Spinal cord (tissue), 10 donors: ENCODE measurements around the gene UBXN1. TPM values are rescaled to one million over a fixed set of nuclear protein-coding genes. Genes with fewer than 3 reads are reported as not detected.
"Not testable (repeated sequence)": the region's sequence is repeated elsewhere in the genome, so short reads cannot be mapped to it uniquely, and the experiment has no call there.

Source experiments
- DNase-seq, 6 donors: peaks; one replicate each; pipeline versions ENCODE4 v3.0.0 to v3.0.0-alpha.2; 2013 to 2015; ENCODE audit warnings: low spot score in 6 of 6, low read depth in 4 of 6
- H3K27ac ChIP-seq: one replicate; pipeline ENCODE4 v1.5.1; 2013; ENCODE audit warnings: low read depth, low read length, control low read depth
- H3K27me3 ChIP-seq: one replicate; pipeline ENCODE4 v1.6.1; 2013; ENCODE audit warnings: low read length; ENCODE audit not compliant: control insufficient read depth, insufficient read depth
- H3K36me3 ChIP-seq: one replicate; pipeline ENCODE4 v1.6.1; 2013; ENCODE audit warnings: low read length; ENCODE audit not compliant: control insufficient read depth, insufficient read depth
- H3K4me1 ChIP-seq: one replicate; pipeline ENCODE4 v1.6.1; 2013; ENCODE audit warnings: low read length; ENCODE audit not compliant: control insufficient read depth, insufficient read depth
- H3K4me3 ChIP-seq: one replicate; pipeline ENCODE4 v1.5.1; 2013; ENCODE audit warnings: low read depth, low read length, control low read depth
- H3K9me3 ChIP-seq: one replicate; pipeline ENCODE4 v1.6.1; 2013; ENCODE audit warnings: low read length; ENCODE audit not compliant: control insufficient read depth, insufficient read depth
- WGBS: methylation state at CpG from one replicate; pipeline ENCODE4 v1.1.5; 2013; ENCODE audit warnings: missing lambda C conversion rate; ENCODE audit not compliant: insufficient coverage; 5-methylcytosine and 5-hydroxymethylcytosine counted together
- polyA plus RNA-seq, 2 donors: library from polyadenylated mRNA; unstranded; fragments of 120-200 nt; gene quantifications; one replicate each; pipeline ENCODE4 v1.2.1, GENCODE V29; 2013; ENCODE audit not compliant: insufficient read length in 2 of 2
- total RNA-seq, 2 donors: library from RNA; depleted of rRNA in 1 of 2; stranded (reverse); fragments of 120-200 nt in 1 of 2; fragments of >200 nt in 1 of 2; gene quantifications; one replicate each; pipeline versions ENCODE4 v1.2.3 to v1.2.4, GENCODE V29; 2013 to 2014
- donor health status: healthy.

The UBXN1 gene
- total and polyA plus RNA-seq, 4 donors, result 32.0 to 148 (median 115) TPM

GRCh38 chr11:62702246-62702645 is 23.4 kb upstream of the UBXN1 start:
- Histone ChIP-seq H3K9me3 (no peaks in the 10 kb centered on the region), H3K27me3 (no peaks in the 10 kb centered on the region), H3K4me1 (peaks cover 18% of the 10 kb centered on the region), H3K27ac (no peak overlapping the region), H3K36me3 (peaks cover 58% of the 10 kb centered on the region), H3K4me3 (no peak overlapping the region)
- 94% methylated on average over 3 of the region's 11 CpGs for WGBS
- no peak for DNase-seq

- H3K27me3 ChIP-seq, result no peaks in the 10 kb centered on the region
- H3K4me1 ChIP-seq, result peaks cover 7% of the 10 kb centered on the region
- H3K27ac ChIP-seq, result no peak overlapping the region
- H3K9me3 ChIP-seq, result no peaks in the 10 kb centered on the region
- no peak overlapping the region for H3K4me3 ChIP-seq
- 52% methylated on average over 12 of the region's 14 CpGs for WGBS
- peaks cover 64% of the 10 kb centered on the region for H3K36me3 ChIP-seq
- peak in 4 of 6 donors; percentile 47 to 89 (median 72) for DNase-seq
These were observed 15.7 kb upstream of the UBXN1 start for GRCh38 chr11:62694455-62695167.

- not testable (repeated sequence) for H3K4me1 ChIP-seq, DNase-seq, H3K4me3 ChIP-seq, H3K27me3 ChIP-seq, H3K27ac ChIP-seq, H3K9me3 ChIP-seq
- peaks cover 68% of the 10 kb centered on the region for H3K36me3 ChIP-seq
- WGBS, result no CpG with 5 or more reads among the region's 4 CpGs
These were observed 14.8 kb upstream of the UBXN1 start for GRCh38 chr11:62693624-62694023.

- peak in 1 of 6 donors; percentile 47 for DNase-seq
- peak within 1 kb of the TSS; percentile 12 for H3K4me3 ChIP-seq
- H3K27me3 ChIP-seq, result peaks cover 11% of the 10 kb centered on the region
- 62% methylated on average over 6 of the region's 11 CpGs for WGBS
- no peaks in the 10 kb centered on the region for H3K9me3 ChIP-seq
- H3K27ac ChIP-seq, result peak within 1 kb of the TSS; percentile 50
- H3K4me1 ChIP-seq, result peaks cover 10% of the 10 kb centered on the region
- H3K36me3 ChIP-seq, result peaks cover 57% of the 10 kb centered on the region
These were observed 10.7 kb upstream of the UBXN1 start, which contains the start of gene LRRN4CL for GRCh38 chr11:62689421-62690183. LRRN4CL (minus strand) TSS chr11:62689530; CDS start chr11:62688508, 1,022 bp downstream.

- Histone ChIP-seq H3K9me3 (no peaks in the 10 kb centered on the region), H3K36me3 (peaks cover 49% of the 10 kb centered on the region), H3K4me3 (peak overlapping the region; percentile 12), H3K4me1 (peaks cover 10% of the 10 kb centered on the region), H3K27me3 (peaks cover 11% of the 10 kb centered on the region), H3K27ac (peak overlapping the region; percentile 50)
- DNase-seq, result no peak
- WGBS, result no CpG with 5 or more reads among the region's 1 CpG
These were observed 9.6 kb upstream of the UBXN1 start for GRCh38 chr11:62688491-62688890.

GRCh38 chr11:62687508-62688396 is 8.9 kb upstream of the UBXN1 start:
- Histone ChIP-seq H3K36me3 (peaks cover 42% of the 10 kb centered on the region), H3K4me1 (peaks cover 10% of the 10 kb centered on the region), H3K27me3 (peaks cover 11% of the 10 kb centered on the region), H3K27ac (no peak overlapping the region), H3K4me3 (peak overlapping the region; percentile 12), H3K9me3 (no peaks in the 10 kb centered on the region)
- DNase-seq, result no peak
- 18% methylated on average over 74 of the region's 74 CpGs for WGBS

- peaks cover 2% of the 10 kb centered on the region for H3K27me3 ChIP-seq
- no peaks in the 10 kb centered on the region for H3K9me3 ChIP-seq
- H3K36me3 ChIP-seq, result no peaks in the 10 kb centered on the region
- no peak overlapping the region for H3K4me3 ChIP-seq
- no peak overlapping the region for H3K27ac ChIP-seq
- 94% methylated on average over 4 of the region's 7 CpGs for WGBS
- H3K4me1 ChIP-seq, result peaks cover 18% of the 10 kb centered on the region
- no peak for DNase-seq
These were observed 3.6 kb upstream of the UBXN1 start for GRCh38 chr11:62682518-62682917.

- Histone ChIP-seq H3K9me3 (no peaks in the 10 kb centered on the region), H3K27me3 (no peaks in the 10 kb centered on the region), H3K27ac (no peak overlapping the region), H3K4me3 (no peak overlapping the region), H3K4me1 (peaks cover 20% of the 10 kb centered on the region), H3K36me3 (peaks cover 12% of the 10 kb centered on the region)
- DNase-seq, result peak in 2 of 6 donors; percentile 19 to 49
- WGBS, result 22% methylated on average over 1 of the region's 4 CpGs
These were observed 2.0 kb upstream of the UBXN1 start for GRCh38 chr11:62680825-62681240.

- WGBS, result 17% methylated on average over 3 of the region's 16 CpGs
- peaks cover 27% of the 10 kb centered on the region for H3K36me3 ChIP-seq
- H3K27ac ChIP-seq, result peak overlapping the region; percentile 93
- H3K4me3 ChIP-seq, result peak overlapping the region; percentile 99
- H3K27me3 ChIP-seq, result no peaks in the 10 kb centered on the region
- H3K9me3 ChIP-seq, result no peaks in the 10 kb centered on the region
- peaks cover 20% of the 10 kb centered on the region for H3K4me1 ChIP-seq
- no peak for DNase-seq
These were observed 472 bp downstream of the UBXN1 start for GRCh38 chr11:62678433-62678769.
